ENCODE measurements around the gene NUDCD3.

Gene NUDCD3

GRCh38 chr7:44400033-44400511 is 90.4 kb downstream of the NUDCD3 start:
- DNase-seq (ENCODE audit: low read depth in 2 of 2): no peak

- no peak for DNase-seq (ENCODE audit: low read depth in 2 of 2)
These were observed 91.4 kb downstream of the NUDCD3 start for GRCh38 chr7:44398953-44399574.

- DNase-seq (ENCODE audit: low read depth in 2 of 2): no peak
These were observed 91.9 kb downstream of the NUDCD3 start for GRCh38 chr7:44398511-44398911.

- DNase-seq (ENCODE audit: low read depth in 2 of 2): no peak
These were observed 93.4 kb downstream of the NUDCD3 start for GRCh38 chr7:44396931-44397545.

GRCh38 chr7:44396496-44396895 is 94.0 kb downstream of the NUDCD3 start:
- no peak for DNase-seq (ENCODE audit: low read depth in 2 of 2)

GRCh38 chr7:44395067-44395466 is 95.4 kb downstream of the NUDCD3 start:
- no peak for DNase-seq (ENCODE audit: low read depth in 2 of 2)

- no peak for DNase-seq (ENCODE audit: low read depth in 2 of 2)
These were observed 95.8 kb downstream of the NUDCD3 start for GRCh38 chr7:44394636-44395035.

GRCh38 chr7:44394112-44394447 is 96.4 kb downstream of the NUDCD3 start:
- DNase-seq (ENCODE audit: low read depth in 2 of 2): no peak

GRCh38 chr7:44393238-44394111 is 97.0 kb downstream of the NUDCD3 start:
- no peak for DNase-seq (ENCODE audit: low read depth in 2 of 2)

- no peak for DNase-seq (ENCODE audit: low read depth in 2 of 2)
These were observed 97.8 kb downstream of the NUDCD3 start for GRCh38 chr7:44392618-44393010.

- DNase-seq (ENCODE audit: low read depth in 2 of 2): no peak
These were observed 98.5 kb downstream of the NUDCD3 start for GRCh38 chr7:44391746-44392617.

- no peak for DNase-seq (ENCODE audit: low read depth in 2 of 2)
These were observed 99.3 kb downstream of the NUDCD3 start for GRCh38 chr7:44391171-44391570.

GRCh38 chr7:44390701-44391100 is 99.8 kb downstream of the NUDCD3 start:
- no peak for DNase-seq (ENCODE audit: low read depth in 2 of 2)

GRCh38 chr7:44388089-44388970 is 102.1 kb downstream of the NUDCD3 start:
- DNase-seq (ENCODE audit: low read depth in 2 of 2): no peak

GRCh38 chr7:44387389-44387788 is 103.1 kb downstream of the NUDCD3 start:
- no peak for DNase-seq (ENCODE audit: low read depth in 2 of 2)

- DNase-seq (ENCODE audit: low read depth in 2 of 2): no peak
These were observed 104.1 kb downstream of the NUDCD3 start for GRCh38 chr7:44386139-44386913.

- no peak for DNase-seq (ENCODE audit: low read depth in 2 of 2)
These were observed 104.9 kb downstream of the NUDCD3 start for GRCh38 chr7:44385434-44386138.

- no peak for DNase-seq (ENCODE audit: low read depth in 2 of 2)
These were observed 105.6 kb downstream of the NUDCD3 start for GRCh38 chr7:44384586-44385433.

Data from stimulated activated CD8-positive, alpha-beta memory T cell treated with anti-CD3 and anti-CD28 coated beads, Interleukin-7, amount 100 ng/mL, for 1 hour (primary cell).